IMR-90 (cell line): ENCODE data around the gene CGGBP1. TPM values are rescaled to one million over a fixed set of nuclear protein-coding genes. Genes with fewer than 3 reads are reported as not detected.

ENCODE experiments used
- ATAC-seq: fragments of 200-7000 bp; cut with Tn5 transposase; 2 replicates; pipeline ENCODE4 v1.9.1; 2020; ENCODE audit warnings: low read depth, mild to moderate bottlenecking, moderate library complexity
- BruUV-seq: library from RNA; stranded (reverse); fragments of 400-500 nt; replicated peaks from 2 replicates; lab custom pipeline; 2021; lab: Mats Ljungman, UMichigan
- CTCF ChIA-PET: fragments of 300-600 bp; formaldehyde crosslinking; extraction: SDS; loops from one replicate; lab custom pipeline; 2021; ENCODE audit warnings: antibody characterized with exemption; lab: Yijun Ruan, JAX
- POLR2A ChIA-PET: fragments of 300-600 bp; sonication (Branson Sonifier 250); formaldehyde crosslinking; loops from one replicate; lab custom pipeline; 2022; ENCODE audit warnings: antibody characterized with exemption; ENCODE audit not compliant: unreplicated experiment; lab: Charles Lee
- DNase-seq: peaks from one replicate; pipeline ENCODE4 v3.0.0; 2013
- H2AFZ ChIP-seq: replicated peaks from 2 replicates; pipeline ENCODE3; 2013; ENCODE audit warnings: low read length, mild to moderate bottlenecking; ENCODE audit not compliant: poor library complexity
- H2AK5ac ChIP-seq: 2 replicates; pipeline ENCODE4 v1.6.1; 2013; ENCODE audit warnings: low read depth, low read length, inconsistent platforms
- H2AK9ac ChIP-seq: replicated peaks from 2 replicates; pipeline ENCODE3; 2013; ENCODE audit warnings: mild to moderate bottlenecking, low read depth, low read length, moderate library complexity; ENCODE audit not compliant: poor library complexity
- H2BK120ac ChIP-seq: 2 replicates; pipeline ENCODE4 v1.6.1; 2013; ENCODE audit warnings: low read depth, low read length, inconsistent platforms
- H2BK15ac ChIP-seq: 3 replicates; pipeline ENCODE4 v1.6.1; 2013; ENCODE audit warnings: low read depth, low read length, inconsistent platforms
- H2BK20ac ChIP-seq: 2 replicates; pipeline ENCODE4 v1.6.1; 2013; ENCODE audit warnings: low read depth, mild to moderate bottlenecking, inconsistent platforms, low read length, moderate library complexity
- H2BK5ac ChIP-seq: 2 replicates; pipeline ENCODE4 v1.6.1; 2013; ENCODE audit warnings: mild to moderate bottlenecking, low read depth, low read length, inconsistent platforms; ENCODE audit not compliant: poor library complexity, severe bottlenecking
- H3K14ac ChIP-seq: replicated peaks from 2 replicates; pipeline ENCODE4 v1.6.1; 2013; ENCODE audit warnings: low read depth, low read length, inconsistent platforms
- H3K18ac ChIP-seq: 2 replicates; pipeline ENCODE4 v1.6.1; 2013; ENCODE audit warnings: low read depth, low read length, control low read depth
- H3K23ac ChIP-seq: 2 replicates; pipeline ENCODE4 v1.6.1; 2013; ENCODE audit warnings: low read depth, low read length, inconsistent platforms
- H3K27ac ChIP-seq: 2 replicates; pipeline ENCODE4 v1.5.1; 2013; ENCODE audit warnings: mild to moderate bottlenecking, control low read depth, low read length; ENCODE audit not compliant: insufficient read depth
- H3K27me3 ChIP-seq: 2 replicates; pipeline ENCODE4 v1.6.1; 2013; ENCODE audit warnings: low read length; ENCODE audit not compliant: control insufficient read depth, insufficient read depth
- H3K36me3 ChIP-seq: 2 replicates; pipeline ENCODE4 v1.6.1; 2013; ENCODE audit warnings: low read length, mixed read lengths; ENCODE audit not compliant: control insufficient read depth, insufficient read depth
- H3K4ac ChIP-seq: 2 replicates; pipeline ENCODE4 v1.6.1; 2013; ENCODE audit warnings: low read depth, low read length, inconsistent platforms
- H3K4me1 ChIP-seq: 2 replicates; pipeline ENCODE4 v1.6.1; 2013; ENCODE audit warnings: low read length, mixed read lengths; ENCODE audit not compliant: control insufficient read depth, insufficient read depth
- H3K4me2 ChIP-seq: 2 replicates; pipeline ENCODE4 v1.6.1; 2013; ENCODE audit warnings: low read depth, mild to moderate bottlenecking, control low read depth, low read length, moderate library complexity
- H3K4me3 ChIP-seq: 2 replicates; pipeline ENCODE4 v1.5.1; 2013; ENCODE audit warnings: low read depth, mild to moderate bottlenecking, control low read depth, low read length, moderate library complexity; ENCODE audit not compliant: insufficient read depth
- H3K56ac ChIP-seq: 2 replicates; pipeline ENCODE4 v1.6.1; 2013; ENCODE audit warnings: low read length, inconsistent platforms; ENCODE audit not compliant: insufficient read depth; ENCODE audit errors: extremely low read depth
- H3K79me1 ChIP-seq, 2 experiments: 2 replicates each; pipeline ENCODE4 v1.6.1; 2013; ENCODE audit warnings: low read length in 2 of 2, inconsistent platforms in 1 of 2, low read depth in 1 of 2
- H3K9ac ChIP-seq: 2 replicates; pipeline ENCODE4 v1.6.1; 2013; ENCODE audit warnings: low read depth, low read length, control low read depth
- H3K9me1 ChIP-seq: 2 replicates; pipeline ENCODE4 v1.6.1; 2013; ENCODE audit warnings: low read length, inconsistent platforms; ENCODE audit not compliant: insufficient read depth
- H3K9me3 ChIP-seq: 2 replicates; pipeline ENCODE4 v1.6.1; 2013; ENCODE audit warnings: low read length; ENCODE audit not compliant: control insufficient read depth, insufficient read depth
- H4K20me1 ChIP-seq: 2 replicates; pipeline ENCODE4 v1.6.1; 2013; ENCODE audit warnings: low read length, inconsistent platforms; ENCODE audit not compliant: insufficient read depth
- H4K5ac ChIP-seq: 2 replicates; pipeline ENCODE4 v1.6.1; 2013; ENCODE audit warnings: mild to moderate bottlenecking, low read depth, low read length, control low read depth
- H4K8ac ChIP-seq, 2 experiments: 2 replicates each; pipeline ENCODE4 v1.6.1; 2013; ENCODE audit warnings: low read depth in 2 of 2, low read length in 2 of 2, control low read depth in 1 of 2, inconsistent platforms in 1 of 2
- H4K91ac ChIP-seq: 2 replicates; pipeline ENCODE4 v1.6.1; 2013; ENCODE audit warnings: low read depth, low read length, inconsistent platforms; ENCODE audit not compliant: insufficient read depth
- BHLHE40 ChIP-seq: fragments of 150-350 bp; IDR thresholded peaks from 2 replicates; pipeline ENCODE4 v1.6.1; 2016; ENCODE audit warnings: mild to moderate bottlenecking, low read depth, low read length
- CEBPB ChIP-seq: IDR thresholded peaks from 2 replicates; pipeline ENCODE4 v1.6.1; 2012; ENCODE audit warnings: low read depth, low read length, improper control_type of control experiment
- CHD1 ChIP-seq: IDR thresholded peaks from 2 replicates; pipeline ENCODE4 v1.6.1; 2012; ENCODE audit warnings: low read depth, low read length, improper control_type of control experiment
- CTCF ChIP-seq: conservative IDR thresholded peaks from 2 replicates; pipeline ENCODE4 v1.5.1; 2012; ENCODE audit warnings: mild to moderate bottlenecking, low read depth, low read length, improper control_type of control experiment
- FOS ChIP-seq: fragments of 150-350 bp; IDR thresholded peaks from 2 replicates; pipeline ENCODE4 v1.6.1; 2016; ENCODE audit warnings: low read depth, low read length
- MAFK ChIP-seq: IDR thresholded peaks from 2 replicates; pipeline ENCODE4 v1.6.1; 2012; ENCODE audit warnings: low read depth, low read length, improper control_type of control experiment
- MAZ ChIP-seq: IDR thresholded peaks from 2 replicates; pipeline ENCODE4 v1.6.1; 2012; ENCODE audit warnings: low read depth, mild to moderate bottlenecking, low read length, improper control_type of control experiment, moderate library complexity, borderline replicate concordance
- MXI1 ChIP-seq: IDR thresholded peaks from 2 replicates; pipeline ENCODE4 v1.6.1; 2012; ENCODE audit warnings: low read depth, mild to moderate bottlenecking, low read length, moderate library complexity, borderline replicate concordance
- NFE2L2 ChIP-seq: fragments of 150-350 bp; IDR thresholded peaks from 2 replicates; pipeline ENCODE4 v1.6.1; 2016; ENCODE audit warnings: low read depth, mild to moderate bottlenecking, low read length
- POLR2A ChIP-seq: IDR thresholded peaks from 2 replicates; pipeline ENCODE4 v1.6.1; 2012; ENCODE audit warnings: mild to moderate bottlenecking, low read depth, low read length
- RAD21 ChIP-seq: IDR thresholded peaks from 2 replicates; pipeline ENCODE4 v1.6.1; 2012; ENCODE audit warnings: low read length, improper control_type of control experiment
- RCOR1 ChIP-seq: IDR thresholded peaks from 2 replicates; pipeline ENCODE4 v1.6.1; 2012; ENCODE audit warnings: mild to moderate bottlenecking, low read length, improper control_type of control experiment; ENCODE audit not compliant: insufficient replicate concordance
- RFX5 ChIP-seq: IDR thresholded peaks from 2 replicates; pipeline ENCODE4 v1.8.0; 2012; ENCODE audit warnings: low read depth, mild to moderate bottlenecking, low read length, moderate library complexity
- USF2 ChIP-seq: fragments of 150-350 bp; IDR thresholded peaks from 2 replicates; pipeline ENCODE4 v1.6.1; 2017; ENCODE audit warnings: mild to moderate bottlenecking, antibody characterized with exemption, low read length, low read depth
- WGBS, 2 experiments: methylation state at CpG; one replicate each; pipeline versions ENCODE4 v1.1.5 to v1.1.7; 2013; ENCODE audit warnings: missing lambda C conversion rate in 2 of 2; ENCODE audit not compliant: insufficient read length in 1 of 2; ENCODE audit errors: extremely low coverage in 2 of 2; 5-methylcytosine and 5-hydroxymethylcytosine counted together
- dilution Hi-C: fragments of 300-500 bp; cut with HindIII; formaldehyde crosslinking; loops from one replicate; pipeline ENCODE4 v1.14.3; 2018; ENCODE audit warnings: low sequenced_read_pairs; ENCODE audit not compliant: unreplicated experiment
- in situ Hi-C: fragments of 300-500 bp; cut with MboI; formaldehyde crosslinking; loops from 3 replicates; pipeline ENCODE4 v1.14.3; 2019; ENCODE audit warnings: low sequenced_read_pairs, inconsistent platforms, mixed read lengths
- intact Hi-C: fragments of 100-400 bp; cut with micrococcal nuclease; formaldehyde crosslinking; loops from 2 replicates; pipeline ENCODE4 v1.10.0; 2022
- polyA plus RNA-seq, 3 experiments: library from polyadenylated mRNA; depleted of rRNA; stranded (reverse); fragments of >200 nt; gene quantifications; 2 replicates each; pipeline ENCODE4 v1.2.3, GENCODE V29; 2012; ENCODE audit warnings: low replicate concordance in 1 of 3
- total RNA-seq: library from RNA; depleted of rRNA; stranded (reverse); fragments of >200 nt; gene quantifications from 2 replicates; pipeline ENCODE4 v1.2.3, GENCODE V29; 2012

Gene CGGBP1
- total and polyA plus RNA-seq, 2 of the 4 experiments (the other 2 are of a cell fraction): 42.1 to 47.7 TPM

GRCh38 chr3:88057630-88058305 is 1.0 kb downstream of the CGGBP1 start:
- dilution Hi-C loops (no loop called here), intact Hi-C loops (loop anchor here (2.0 to 5.0 kb wide), 5 partner anchors 53 to 1085 kb away; no protein-coding TSS in a partner anchor), in situ Hi-C loops (no loop called here)
- ATAC-seq: no peak
- H3K79me1 ChIP-seq: peaks cover 7 to 28% of the 10 kb centered on the region in 2 experiments
- peak overlapping the region; percentile 92 for H3K23ac ChIP-seq
- H3K14ac ChIP-seq: peak overlapping the region; percentile 98
- peak overlapping the region; percentile 68; the same call in 1 of the 2 replicates for H4K91ac ChIP-seq
- peaks cover 17% of the 10 kb centered on the region for H4K20me1 ChIP-seq
- CTCF ChIA-PET: interaction anchor here (0.6 kb wide), 1 partner anchor 55 kb away, joined by 3 read pairs; no protein-coding TSS in a partner anchor
- H3K9me3 ChIP-seq: no peaks in the 10 kb centered on the region
- peak overlapping the region; percentile 86 for H3K4ac ChIP-seq
- H2AK9ac ChIP-seq: peak overlapping the region; percentile 74
- 0% methylated on average over 1 of the region's 16 CpGs; no CpG with 5 or more reads in 1 of the 2 experiments for WGBS, 2 experiments
- no peak overlapping the region for H2BK20ac ChIP-seq
- POLR2A ChIA-PET: interaction anchor here (1.1 kb wide), 1 partner anchor 10 kb away, joined by 4 read pairs; no protein-coding TSS in a partner anchor
- peak overlapping the region; percentile 26 for H3K18ac ChIP-seq
- peak overlapping the region; percentile 92 for H3K56ac ChIP-seq
- H2BK5ac ChIP-seq: peak overlapping the region; percentile 95
- no peak overlapping the region; the same call in 1 of the 2 replicates for H2AK5ac ChIP-seq
- peak overlapping the region; percentile 65 to 80 for H4K8ac ChIP-seq
- peak overlapping the region; percentile 10; the same call in 1 of the 2 replicates for H2BK120ac ChIP-seq
- peak overlapping the region; percentile 92 for H3K4me2 ChIP-seq
- H3K9ac ChIP-seq: peak overlapping the region; percentile 98
- H4K5ac ChIP-seq: peak overlapping the region; percentile 55
- no peaks in the 10 kb centered on the region for H3K27me3 ChIP-seq
- peak; percentile 20 for DNase-seq
- peak overlapping the region; percentile 99 for H3K27ac ChIP-seq
- peak overlapping the region; percentile 57; the same call in 1 of the 3 replicates for H2BK15ac ChIP-seq
- peak overlapping the region; percentile 87 for H3K4me3 ChIP-seq
- peak overlapping the region; percentile 86 for H2AFZ ChIP-seq
- BruUV-seq: no TSS peak
- 0 out of 2 replicates have a peak, but pooled peaks cover 1% of the 10 kb centered on the region for H3K4me1 ChIP-seq
- peaks cover 4% of the 10 kb centered on the region; the same call in 1 of the 2 replicates for H3K9me1 ChIP-seq
- peaks cover 7% of the 10 kb centered on the region for H3K36me3 ChIP-seq
- no peak for TF ChIP-seq NFE2L2
- no peak for TF ChIP-seq MAFK
- TF ChIP-seq BHLHE40: no peak
- no peak for TF ChIP-seq CHD1
- TF ChIP-seq RCOR1: no peak
- TF ChIP-seq RAD21: 0 out of 2 replicates have a peak, but pooled peaks have one; percentile 12
- TF ChIP-seq USF2: no peak
- no peak for TF ChIP-seq POLR2A
- TF ChIP-seq FOS: no peak
- TF ChIP-seq CTCF: peak; percentile 25; the same call in 1 of the 2 replicates
- no peak for TF ChIP-seq RFX5
- no peak for TF ChIP-seq MXI1
- TF ChIP-seq CEBPB: no peak
- TF ChIP-seq MAZ: no peak
